Fibroblast of lung (primary cell): ENCODE data around the gene YTHDC1.

Experiments
- CTCF ChIP-seq, 2 donors: IDR thresholded peaks in 1 of 2; conservative IDR thresholded peaks in 1 of 2; 1 replicate in 1 of 2; 2 replicates in 1 of 2; pipeline ENCODE4 v1.5.1; 2011 to 2012; ENCODE audit warnings: low read length in 2 of 2, control low read depth in 1 of 2, inconsistent platforms in 1 of 2, low read depth in 1 of 2, mild to moderate bottlenecking in 1 of 2
- EZH2 ChIP-seq: IDR thresholded peaks from 2 replicates; pipeline ENCODE4 v1.5.1; 2012; ENCODE audit warnings: low read length, control low read depth, mild to moderate bottlenecking; ENCODE audit errors: missing control alignments

GRCh38 chr4:68349649-68350360 lies at the start of gene YTHDC1:
- TF ChIP-seq CTCF (conservative IDR thresholded peaks at IDR 0.05 in 1 of 2, IDR thresholded peaks at IDR 0.05 in 1 of 2; ENCODE audit: low read depth in 1 of 2, low read length in 2 of 2) (no peak), EZH2 (no peak)
